HepG2 (cell line): ENCODE results near the gene STK17A. TPM values are rescaled to one million over a fixed set of nuclear protein-coding genes. Genes with fewer than 3 reads are reported as not detected.

Experiments used
- ATAC-seq: fragments of 200-7000 bp; cut with Tn5 transposase; 3 replicates; pipeline ENCODE4 v1.9.1; 2020; ENCODE audit warnings: mild to moderate bottlenecking, moderate library complexity
- BruUV-seq: library from RNA; stranded (reverse); fragments of 400-500 nt; replicated peaks from 2 replicates; lab custom pipeline; 2021; lab: Mats Ljungman, UMichigan
- CTCF ChIA-PET: fragments of 300-600 bp; formaldehyde crosslinking; extraction: SDS; loops from one replicate; lab custom pipeline; 2021; ENCODE audit warnings: low total read pairs, inconsistent platforms, low intra/inter-chr PET ratio; lab: Yijun Ruan, JAX
- POLR2A ChIA-PET: fragments of 350-600 bp; sonication (Branson Sonifier 250); formaldehyde crosslinking; loops from one replicate; lab custom pipeline; 2020; ENCODE audit warnings: antibody characterized with exemption, inconsistent platforms; lab: Yijun Ruan, JAX
- DNase-seq: peaks from one replicate; pipeline ENCODE4 v3.0.0-alpha.2; 2015; ENCODE audit warnings: low spot score
- FAIRE-seq: peaks from 3 replicates; lab custom pipeline; 2011; peaks lifted over from hg19 to GRCh38; lab: Jason Lieb, UNC
- H2AFZ ChIP-seq: one replicate; pipeline ENCODE4 v1.6.1; 2011; ENCODE audit warnings: low read length, inconsistent platforms
- H3K27ac ChIP-seq: fragments of 300-600 bp; 3 replicates; pipeline ENCODE4 v1.8.0; 2011; ENCODE audit warnings: mixed run types, mild to moderate bottlenecking, mixed read lengths, low read length, inconsistent platforms; ENCODE audit not compliant: insufficient read depth; ENCODE audit errors: extremely low read length
- H3K27me3 ChIP-seq, 2 experiments: fragments of 200-600 bp in 1 of 2; 2 replicates in 1 of 2; 3 replicates in 1 of 2; pipeline versions ENCODE4 v1.6.0 to v1.8.0; 2011; ENCODE audit warnings: low read length in 2 of 2, mild to moderate bottlenecking in 2 of 2, moderate library complexity in 2 of 2, inconsistent platforms in 1 of 2; ENCODE audit not compliant: insufficient read depth in 2 of 2, control insufficient read depth in 1 of 2
- H3K36me3 ChIP-seq, 2 experiments: fragments of 200-600 bp in 1 of 2; replicated peaks in 1 of 2; 2 replicates in 1 of 2; 3 replicates in 1 of 2; pipeline versions ENCODE4 v1.5.1 to v1.8.0; 2011; ENCODE audit warnings: low read length in 2 of 2, inconsistent platforms in 1 of 2; ENCODE audit not compliant: insufficient read depth in 2 of 2, control insufficient read depth in 1 of 2
- H3K4me1 ChIP-seq: 2 replicates; pipeline ENCODE4 v1.5.1; 2012; ENCODE audit warnings: low read length, inconsistent platforms; ENCODE audit not compliant: insufficient read depth
- H3K4me2 ChIP-seq: 2 replicates; pipeline ENCODE4 v1.6.0; 2011; ENCODE audit warnings: low read depth, low read length, inconsistent platforms
- H3K4me3 ChIP-seq, 3 experiments: fragments of 200-600 bp in 1 of 3; sonication (generic), shearing (Covaris generic) in 1 of 3; replicated peaks in 1 of 3; 2 replicates each; pipeline ENCODE4 v1.5.1; 2011 to 2016; ENCODE audit warnings: low read length in 3 of 3, inconsistent platforms in 2 of 3, low read depth in 2 of 3, mild to moderate bottlenecking in 2 of 3, control low read depth in 1 of 3, mixed read lengths in 1 of 3; ENCODE audit not compliant: insufficient read depth in 1 of 3
- H3K79me2 ChIP-seq: one replicate; pipeline ENCODE4 v1.6.1; 2011; ENCODE audit warnings: low read length, inconsistent platforms; ENCODE audit not compliant: insufficient read depth
- H3K9ac ChIP-seq: 2 replicates; pipeline ENCODE4 v1.6.0; 2011; ENCODE audit warnings: mild to moderate bottlenecking, low read depth, low read length, inconsistent platforms; ENCODE audit not compliant: insufficient read depth
- H3K9me3 ChIP-seq: 2 replicates; pipeline ENCODE4 v1.5.1; 2012; ENCODE audit warnings: mild to moderate bottlenecking, low read length
- H4K20me1 ChIP-seq: 2 replicates; pipeline ENCODE4 v1.6.0; 2011; ENCODE audit warnings: inconsistent platforms, mild to moderate bottlenecking, low read length, moderate library complexity; ENCODE audit not compliant: insufficient read depth
- FOSL1 ChIP-seq: sonication (generic); formaldehyde crosslinking; IDR thresholded peaks from 2 replicates; pipeline ENCODE4 v1.9.0; 2021; ENCODE audit warnings: missing genetic modification reagents, borderline replicate concordance
- HMGA1 ChIP-seq: sonication (generic); formaldehyde crosslinking; conservative IDR thresholded peaks from 2 replicates; pipeline ENCODE4 v1.4.0; 2020; ENCODE audit warnings: missing genetic modification reagents
- KLF16 ChIP-seq, 2 experiments: sonication (generic) in 1 of 2; formaldehyde crosslinking in 1 of 2; IDR thresholded peaks; 2 replicates each; pipeline versions ENCODE4 v1.6.1 to v1.8.0; 2016 to 2023; ENCODE audit warnings: missing genetic modification reagents in 2 of 2, missing compliant biosample characterization in 1 of 2
- NFIC ChIP-seq: IDR thresholded peaks from 2 replicates; pipeline ENCODE4 v1.6.1; 2012; ENCODE audit warnings: mild to moderate bottlenecking, low read length, inconsistent platforms
- RARG ChIP-seq: sonication (generic); formaldehyde crosslinking; IDR thresholded peaks from 2 replicates; pipeline ENCODE4 v1.4.0; 2020; ENCODE audit warnings: low read depth, mild to moderate bottlenecking, missing genetic modification reagents
- RFXAP ChIP-seq: sonication (generic); formaldehyde crosslinking; IDR thresholded peaks from 2 replicates; pipeline ENCODE4 v1.4.0; 2020; ENCODE audit warnings: missing genetic modification reagents, borderline replicate concordance
- SATB2 ChIP-seq: sonication (generic); formaldehyde crosslinking; IDR thresholded peaks from 2 replicates; pipeline ENCODE4 v1.5.0; 2020; ENCODE audit warnings: missing genetic modification reagents
- SRSF4 ChIP-seq: fragments of 200-400 bp; formaldehyde crosslinking; IDR thresholded peaks from one replicate; pipeline ENCODE4 v1.6.1; 2018; ENCODE audit warnings: mild to moderate bottlenecking, low read depth, low read length, moderate library complexity; ENCODE audit not compliant: poor library complexity, severe bottlenecking
- TARDBP ChIP-seq: sonication (generic); formaldehyde crosslinking; IDR thresholded peaks from 2 replicates; pipeline ENCODE4 v1.8.0; 2022; ENCODE audit warnings: mild to moderate bottlenecking, missing genetic modification reagents
- TCF12 ChIP-seq, 2 experiments: fragments of 450-650 bp in 1 of 2; sonication (generic) in 1 of 2; formaldehyde crosslinking in 1 of 2; IDR thresholded peaks; 2 replicates each; pipeline versions ENCODE4 v1.6.1 to v1.8.0; 2017 to 2022; ENCODE audit warnings: antibody characterized with exemption in 1 of 2, mild to moderate bottlenecking in 1 of 2, missing genetic modification reagents in 1 of 2, moderate library complexity in 1 of 2
- ZNF256 ChIP-seq: sonication (generic); formaldehyde crosslinking; conservative IDR thresholded peaks from 2 replicates; pipeline ENCODE4 v1.4.0; 2020; ENCODE audit warnings: missing genetic modification reagents
- WGBS: methylation state at CpG from one replicate; pipeline ENCODE4 v1.1.6; 2017; ENCODE audit warnings: low lambda C conversion rate; 5-methylcytosine and 5-hydroxymethylcytosine counted together
- in situ Hi-C: cut with HindIII; loops from 2 replicates; pipeline ENCODE4 v1.10.0; 2017; ENCODE audit warnings: low pct_unique_long_range_greater_than_20kb; ENCODE audit not compliant: extremely low pct_ligation_motif_present
- intact Hi-C: fragments of 100-400 bp; cut with micrococcal nuclease; formaldehyde crosslinking; loops from one replicate; pipeline ENCODE4 v1.10.0; 2022; ENCODE audit not compliant: unreplicated experiment
- polyA plus RNA-seq, 8 experiments: library from polyadenylated mRNA; depleted of rRNA in 3 of 8; stranded (reverse) in 7 of 8; unstranded in 1 of 8; fragments of >200 nt; fragmentation: Illumina TruSeq in 4 of 8; extraction: Trizol in 4 of 8; gene quantifications; 2 replicates each; pipeline versions ENCODE4 v1.2.1 to v1.2.3, GENCODE V29; 2011 to 2016; ENCODE audit warnings: low read depth in 4 of 8, missing spikeins in 1 of 8, mixed read lengths in 1 of 8; ENCODE audit not compliant: insufficient read depth in 1 of 8
- total RNA-seq, 5 experiments: library from RNA; depleted of rRNA; stranded (reverse); fragments of >200 nt; fragmentation: Illumina TruSeq; extraction: Trizol; gene quantifications; 2 replicates each; pipeline ENCODE4 v1.2.3, GENCODE V29; 2016; ENCODE audit warnings: low read depth in 1 of 5
- TF ChIP-seq, protein P1 (sequence below): sonication (generic); formaldehyde crosslinking; IDR thresholded peaks from 2 replicates; pipeline ENCODE4 v1.4.0; 2020; ENCODE audit warnings: missing genetic modification reagents, borderline replicate concordance
- TF ChIP-seq, protein P2 (sequence below): sonication (generic); formaldehyde crosslinking; IDR thresholded peaks from 2 replicates; pipeline ENCODE4 v1.5.1; 2020; ENCODE audit warnings: missing genetic modification reagents, mild to moderate bottlenecking, borderline replicate concordance

The STK17A gene
- total and polyA plus RNA-seq, 2 of the 13 experiments (the other 11 are each of a cell fraction or from before 2014, with no cell fraction given) = 18.6 to 24.3 TPM

DNA sequence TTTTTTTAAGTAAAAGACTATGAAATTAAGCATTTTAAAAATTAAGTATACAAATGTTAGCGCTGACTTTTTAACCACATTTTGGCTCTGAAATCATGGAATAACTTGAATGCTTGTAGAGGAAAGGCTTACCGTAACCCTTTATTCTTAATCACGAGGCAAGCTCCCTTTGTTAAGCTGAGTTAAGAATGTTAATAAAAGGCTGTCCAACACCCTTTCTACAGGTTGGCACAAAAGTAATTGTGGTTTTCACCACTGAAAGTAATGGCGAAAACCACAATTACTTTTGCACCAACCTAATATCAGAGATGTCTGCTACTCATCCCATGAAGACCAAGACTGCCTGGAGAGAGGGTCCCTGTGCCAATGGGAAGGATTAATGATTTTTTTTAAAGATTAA, 70.6 kb downstream of the STK17A start:
- Histone ChIP-seq H3K9ac (no peak overlapping the region), H3K9me3 (no peaks in the 10 kb centered on the region), H2AFZ (no peak overlapping the region)
- 96% methylated on average over 4 of the region's 4 CpGs for WGBS
- no peak for TF ChIP-seq TARDBP (CRISPR knock-in tag)
- TF ChIP-seq, protein P1, sequence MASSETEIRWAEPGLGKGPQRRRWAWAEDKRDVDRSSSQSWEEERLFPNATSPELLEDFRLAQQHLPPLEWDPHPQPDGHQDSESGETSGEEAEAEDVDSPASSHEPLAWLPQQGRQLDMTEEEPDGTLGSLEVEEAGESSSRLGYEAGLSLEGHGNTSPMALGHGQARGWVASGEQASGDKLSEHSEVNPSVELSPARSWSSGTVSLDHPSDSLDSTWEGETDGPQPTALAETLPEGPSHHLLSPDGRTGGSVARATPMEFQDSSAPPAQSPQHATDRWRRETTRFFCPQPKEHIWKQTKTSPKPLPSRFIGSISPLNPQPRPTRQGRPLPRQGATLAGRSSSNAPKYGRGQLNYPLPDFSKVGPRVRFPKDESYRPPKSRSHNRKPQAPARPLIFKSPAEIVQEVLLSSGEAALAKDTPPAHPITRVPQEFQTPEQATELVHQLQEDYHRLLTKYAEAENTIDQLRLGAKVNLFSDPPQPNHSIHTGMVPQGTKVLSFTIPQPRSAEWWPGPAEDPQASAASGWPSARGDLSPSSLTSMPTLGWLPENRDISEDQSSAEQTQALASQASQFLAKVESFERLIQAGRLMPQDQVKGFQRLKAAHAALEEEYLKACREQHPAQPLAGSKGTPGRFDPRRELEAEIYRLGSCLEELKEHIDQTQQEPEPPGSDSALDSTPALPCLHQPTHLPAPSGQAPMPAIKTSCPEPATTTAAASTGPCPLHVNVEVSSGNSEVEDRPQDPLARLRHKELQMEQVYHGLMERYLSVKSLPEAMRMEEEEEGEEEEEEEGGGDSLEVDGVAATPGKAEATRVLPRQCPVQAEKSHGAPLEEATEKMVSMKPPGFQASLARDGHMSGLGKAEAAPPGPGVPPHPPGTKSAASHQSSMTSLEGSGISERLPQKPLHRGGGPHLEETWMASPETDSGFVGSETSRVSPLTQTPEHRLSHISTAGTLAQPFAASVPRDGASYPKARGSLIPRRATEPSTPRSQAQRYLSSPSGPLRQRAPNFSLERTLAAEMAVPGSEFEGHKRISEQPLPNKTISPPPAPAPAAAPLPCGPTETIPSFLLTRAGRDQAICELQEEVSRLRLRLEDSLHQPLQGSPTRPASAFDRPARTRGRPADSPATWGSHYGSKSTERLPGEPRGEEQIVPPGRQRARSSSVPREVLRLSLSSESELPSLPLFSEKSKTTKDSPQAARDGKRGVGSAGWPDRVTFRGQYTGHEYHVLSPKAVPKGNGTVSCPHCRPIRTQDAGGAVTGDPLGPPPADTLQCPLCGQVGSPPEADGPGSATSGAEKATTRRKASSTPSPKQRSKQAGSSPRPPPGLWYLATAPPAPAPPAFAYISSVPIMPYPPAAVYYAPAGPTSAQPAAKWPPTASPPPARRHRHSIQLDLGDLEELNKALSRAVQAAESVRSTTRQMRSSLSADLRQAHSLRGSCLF (CRISPR knock-in tag) = no peak
- TF ChIP-seq HMGA1 (CRISPR knock-in tag) = no peak
- TF ChIP-seq SRSF4 = no peak
- TF ChIP-seq NFIC = no peak
- TF ChIP-seq, protein P2, sequence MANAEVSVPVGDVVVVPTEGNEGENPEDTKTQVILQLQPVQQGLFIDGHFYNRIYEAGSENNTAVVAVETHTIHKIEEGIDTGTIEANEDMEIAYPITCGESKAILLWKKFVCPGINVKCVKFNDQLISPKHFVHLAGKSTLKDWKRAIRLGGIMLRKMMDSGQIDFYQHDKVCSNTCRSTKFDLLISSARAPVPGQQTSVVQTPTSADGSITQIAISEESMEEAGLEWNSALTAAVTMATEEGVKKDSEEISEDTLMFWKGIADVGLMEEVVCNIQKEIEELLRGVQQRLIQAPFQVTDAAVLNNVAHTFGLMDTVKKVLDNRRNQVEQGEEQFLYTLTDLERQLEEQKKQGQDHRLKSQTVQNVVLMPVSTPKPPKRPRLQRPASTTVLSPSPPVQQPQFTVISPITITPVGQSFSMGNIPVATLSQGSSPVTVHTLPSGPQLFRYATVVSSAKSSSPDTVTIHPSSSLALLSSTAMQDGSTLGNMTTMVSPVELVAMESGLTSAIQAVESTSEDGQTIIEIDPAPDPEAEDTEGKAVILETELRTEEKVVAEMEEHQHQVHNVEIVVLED (CRISPR knock-in tag) = no peak
- no peak for TF ChIP-seq RARG (CRISPR knock-in tag)
- TF ChIP-seq TCF12 (IDR thresholded peaks at IDR 0.05) = no peak
- no peak for TF ChIP-seq TCF12 (CRISPR knock-in tag; IDR thresholded peaks at IDR 0.05)
- no peak for TF ChIP-seq RFXAP (CRISPR knock-in tag)
- no peak for TF ChIP-seq FOSL1 (CRISPR knock-in tag)
- TF ChIP-seq KLF16 (CRISPR knock-in tag; IDR thresholded peaks at IDR 0.05) = no peak
- TF ChIP-seq SATB2 (CRISPR knock-in tag) = no peak
- TF ChIP-seq ZNF256 (CRISPR knock-in tag) = no peak
- TF ChIP-seq, all 625 proteins: peak for 0
- BruUV-seq = no TSS peak
- Histone ChIP-seq H3K4me3 (no peak overlapping the region), H3K79me2 (peaks cover 57% of the 10 kb centered on the region), H3K27me3 (no peaks in the 10 kb centered on the region), H3K36me3 (peaks cover 1 to 15% of the 10 kb centered on the region in 2 experiments; a peak in 3 of 5 replicates), H4K20me1 (no peaks in the 10 kb centered on the region), H3K4me2 (no peak overlapping the region), H3K27ac (peak overlapping the region; percentile 69), H3K4me1 (peaks cover 73% of the 10 kb centered on the region)
- POLR2A ChIA-PET = no interaction called here
- DNase-seq (no peak), FAIRE-seq (no peak), ATAC-seq (no peak)
- CTCF ChIA-PET = no interaction called here
- intact Hi-C loops = no loop called here
- in situ Hi-C loops = no loop called here
